CD4-positive, alpha-beta T cell treated with Interleukin-4 for 1 hour (primary cell): ENCODE results near the gene FFAR2.

ENCODE experiments used
- DNase-seq, 2 donors: peaks; one replicate each; pipeline ENCODE4 v3.0.0-alpha.2; 2020 to 2022

Gene FFAR2

DNA sequence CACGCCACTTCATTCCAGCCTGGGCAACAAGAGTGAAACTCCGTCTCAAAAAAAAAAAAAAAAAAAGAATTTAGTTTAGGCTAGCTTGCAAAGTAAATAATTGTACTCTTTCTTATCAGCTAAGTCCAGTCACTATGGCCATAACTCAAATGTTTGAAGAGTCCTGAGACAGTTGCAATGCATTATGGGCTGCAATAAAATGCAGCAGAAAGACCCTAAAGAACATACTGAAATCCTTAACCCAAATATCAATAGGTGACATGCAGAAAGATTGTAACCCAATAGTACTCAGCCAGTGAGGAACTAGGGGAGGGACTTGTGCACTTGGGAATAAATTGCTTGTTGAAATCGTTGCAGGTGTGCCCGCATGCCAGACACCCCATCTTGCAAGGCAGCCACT is 20.9 kb upstream of the FFAR2 start:
- DNase-seq = no peak

DNA sequence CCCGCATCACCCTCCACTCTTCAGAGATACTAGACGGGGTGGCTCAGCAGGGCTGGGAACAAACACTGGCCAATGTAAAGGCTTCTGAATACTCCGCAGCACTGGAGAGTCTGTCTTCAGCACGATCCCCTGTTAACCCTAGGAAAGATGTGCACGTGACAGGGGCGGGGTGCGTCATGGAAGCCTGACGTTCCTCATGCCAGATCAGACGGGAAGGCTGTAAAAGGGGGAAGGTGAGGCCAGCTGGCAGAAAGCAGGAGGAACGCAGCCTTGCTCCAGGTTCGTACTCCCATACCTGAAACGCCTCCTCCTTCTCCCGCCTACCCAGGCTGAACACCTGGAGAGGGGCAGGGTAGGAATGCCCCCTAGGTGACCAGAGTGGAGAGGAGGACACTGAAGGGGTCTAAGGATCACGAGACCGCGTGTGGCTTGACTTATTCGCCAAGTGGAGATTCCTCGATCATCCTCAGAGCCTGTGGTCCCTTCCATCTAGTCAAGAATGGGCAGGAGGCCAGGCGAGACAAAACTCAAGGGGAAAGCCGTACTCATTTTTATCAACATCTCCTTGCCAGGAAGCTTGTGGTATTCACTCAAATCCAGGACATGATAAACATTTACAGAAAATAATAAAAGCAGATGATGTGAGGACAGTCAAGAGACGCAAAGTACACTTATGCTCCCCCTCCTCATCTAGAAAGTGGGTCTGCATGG is 18.2 kb upstream of the FFAR2 start:
- no peak for DNase-seq

DNA sequence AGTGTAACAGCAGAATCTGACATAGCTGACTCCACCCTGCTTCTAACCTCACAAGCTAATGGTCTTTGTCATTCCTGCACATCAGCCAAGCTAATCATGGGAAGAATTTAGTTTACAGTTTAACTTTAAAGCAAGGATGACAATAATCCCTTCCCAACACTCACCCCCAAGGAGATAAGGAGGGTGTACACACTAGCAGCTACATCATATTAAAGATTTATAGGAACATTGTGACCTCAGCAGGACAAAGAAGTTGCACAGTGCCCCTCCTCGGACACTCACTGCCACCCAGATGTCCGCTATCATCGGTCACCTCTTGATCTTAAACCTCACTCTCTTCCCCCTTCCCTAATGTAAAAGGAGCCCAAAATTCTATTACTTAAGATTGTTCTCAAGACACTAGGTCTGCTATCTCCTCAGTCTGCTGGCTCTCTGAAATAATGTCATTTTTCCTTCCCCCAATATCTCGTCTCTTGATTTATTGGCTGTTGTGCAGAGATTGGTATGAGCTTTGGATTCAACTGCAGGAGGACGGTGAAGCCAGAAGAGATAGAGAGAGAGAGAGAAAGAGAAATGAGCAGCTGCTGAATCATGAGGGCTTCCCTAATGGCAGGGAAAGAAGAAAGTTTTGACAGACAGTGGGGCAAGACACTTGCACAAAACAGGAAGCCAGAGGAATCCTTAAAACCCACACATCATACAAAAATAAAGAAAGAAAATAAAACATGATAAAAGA is 17.5 kb upstream of the FFAR2 start:
- no peak for DNase-seq

DNA sequence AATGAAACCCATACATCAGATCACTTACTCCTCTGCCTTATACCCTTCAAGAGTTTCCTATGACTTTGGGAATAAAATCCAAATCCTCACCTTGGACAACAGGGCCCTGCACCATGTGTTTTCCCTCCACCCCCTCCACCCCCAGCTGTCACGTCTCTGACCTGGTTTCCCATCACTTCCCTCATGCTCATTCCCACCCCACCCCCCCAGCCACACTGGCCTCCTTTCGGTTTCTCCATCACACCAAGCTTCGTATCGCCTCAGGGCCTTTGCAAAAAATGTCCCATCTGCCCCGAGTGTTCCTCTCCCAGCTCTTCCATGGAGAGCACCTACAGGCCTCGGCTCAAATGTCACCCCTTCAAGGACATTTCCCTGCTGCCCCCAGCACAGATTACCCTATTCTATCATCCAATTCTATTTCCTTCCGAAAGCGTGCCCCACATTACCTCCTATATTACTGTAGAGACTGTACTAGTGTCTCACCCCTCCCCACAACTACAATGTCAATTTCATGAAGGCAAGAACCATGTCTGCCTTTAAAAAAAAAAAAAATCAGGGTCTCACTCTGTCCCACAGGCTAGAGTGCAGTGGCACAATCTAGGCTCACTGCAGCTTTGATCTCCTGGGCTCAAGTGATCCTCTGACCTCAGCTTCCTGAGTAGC is 16.8 kb upstream of the FFAR2 start:
- DNase-seq = no peak

DNA sequence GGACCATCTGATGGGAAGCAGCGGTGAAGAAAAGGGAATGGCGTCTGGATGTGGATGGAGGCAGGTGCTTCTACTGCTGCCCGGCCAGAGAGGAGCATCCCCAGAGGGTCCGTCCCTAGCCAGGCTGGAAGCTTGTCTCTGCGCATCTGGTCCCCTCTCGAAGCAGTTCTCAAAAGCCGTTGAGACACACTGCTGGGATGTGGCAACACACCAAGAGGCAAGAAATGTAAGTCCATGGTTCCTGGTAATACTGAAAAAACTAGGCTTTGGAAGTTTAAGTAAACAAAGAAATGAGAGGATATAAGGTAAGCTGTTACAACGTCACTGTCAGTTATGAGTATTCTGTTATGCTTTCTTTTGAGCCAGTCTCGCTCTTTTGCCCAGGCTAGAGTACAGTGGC is 15.1 kb upstream of the FFAR2 start:
- DNase-seq = no peak

DNA sequence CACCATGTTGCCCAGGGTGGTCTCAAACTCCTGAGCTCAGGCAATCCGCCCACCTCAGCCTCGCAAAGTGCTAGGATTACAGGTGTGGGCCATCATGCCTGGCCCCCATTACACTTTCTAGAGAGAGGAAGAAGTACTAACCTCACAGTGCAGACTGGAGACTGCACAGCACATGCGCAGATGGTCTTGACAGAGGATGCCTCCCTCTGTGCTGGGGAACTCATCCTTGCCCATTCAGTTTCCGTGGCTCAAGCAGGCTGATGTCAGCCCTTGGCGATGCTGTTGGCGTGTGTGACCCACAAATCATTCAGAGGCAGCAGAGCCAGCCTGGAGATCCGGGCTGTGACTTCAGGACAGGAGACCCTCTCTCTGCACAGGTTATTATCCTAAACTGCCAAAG is 14.6 kb upstream of the FFAR2 start:
- no peak for DNase-seq

DNA sequence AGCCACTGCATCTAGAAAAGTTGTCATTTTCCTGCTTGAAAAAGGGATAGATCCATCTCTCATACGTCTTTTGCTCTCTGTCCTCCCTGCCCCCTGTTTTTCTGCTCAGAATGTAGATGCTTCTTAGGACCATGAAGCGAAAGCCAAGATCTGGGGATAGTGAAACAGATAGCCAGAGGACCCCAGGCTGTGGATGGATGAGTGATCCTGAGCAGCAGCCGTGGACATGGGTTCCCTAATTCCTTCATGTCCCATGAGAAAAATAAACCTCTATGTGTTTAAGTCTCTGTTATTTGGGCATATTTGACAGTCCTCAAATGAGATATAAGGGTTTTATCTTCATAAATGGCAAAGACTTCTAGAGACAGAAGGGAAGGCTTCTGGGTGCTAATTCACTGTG is 12.2 kb upstream of the FFAR2 start:
- DNase-seq = no peak

DNA sequence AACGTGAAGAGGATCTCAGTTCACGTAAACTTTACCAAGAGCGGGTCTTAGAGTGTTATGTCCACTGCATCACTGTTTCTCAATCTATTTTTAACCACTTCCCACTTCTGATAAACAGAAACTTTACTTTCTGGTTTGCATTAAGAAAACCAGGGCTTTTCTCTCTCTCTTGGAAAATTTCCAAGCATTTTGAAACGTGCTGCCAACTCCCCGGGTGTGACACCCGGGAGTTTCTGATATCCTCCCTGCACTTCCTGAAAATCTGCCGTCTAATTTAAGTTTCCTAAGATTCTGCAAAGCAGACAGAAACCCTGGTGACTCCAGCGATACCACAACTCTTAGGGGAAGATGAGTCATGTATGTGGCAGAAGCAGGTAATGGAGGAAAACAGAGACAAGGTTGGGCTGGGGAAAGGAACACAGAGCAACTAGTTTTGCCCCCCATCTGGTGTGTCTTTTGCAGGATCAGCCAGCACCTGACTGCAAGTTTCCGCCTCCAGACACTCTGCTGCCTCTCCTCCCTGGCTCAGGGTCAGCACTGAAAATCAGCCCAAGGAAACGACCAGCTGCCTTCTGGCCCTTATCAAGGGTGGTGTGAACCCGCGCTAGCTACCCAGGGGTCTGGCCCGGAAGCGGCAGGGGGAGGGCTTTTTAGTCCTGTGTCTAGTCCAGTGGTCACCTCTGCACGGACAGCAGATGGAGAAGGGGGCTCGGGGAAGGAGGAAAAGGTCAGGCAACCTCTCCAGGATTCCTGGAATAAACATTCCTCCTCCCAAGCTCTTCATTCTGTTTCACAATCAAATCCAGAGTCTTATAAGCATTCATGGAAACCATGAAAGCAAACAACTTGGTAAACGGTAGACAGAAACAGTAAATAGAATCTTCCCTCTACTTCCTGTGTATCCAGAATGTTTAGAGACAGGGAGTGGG is 11.3 kb upstream of the FFAR2 start:
- peak; percentile 19 to 70 for DNase-seq

DNA sequence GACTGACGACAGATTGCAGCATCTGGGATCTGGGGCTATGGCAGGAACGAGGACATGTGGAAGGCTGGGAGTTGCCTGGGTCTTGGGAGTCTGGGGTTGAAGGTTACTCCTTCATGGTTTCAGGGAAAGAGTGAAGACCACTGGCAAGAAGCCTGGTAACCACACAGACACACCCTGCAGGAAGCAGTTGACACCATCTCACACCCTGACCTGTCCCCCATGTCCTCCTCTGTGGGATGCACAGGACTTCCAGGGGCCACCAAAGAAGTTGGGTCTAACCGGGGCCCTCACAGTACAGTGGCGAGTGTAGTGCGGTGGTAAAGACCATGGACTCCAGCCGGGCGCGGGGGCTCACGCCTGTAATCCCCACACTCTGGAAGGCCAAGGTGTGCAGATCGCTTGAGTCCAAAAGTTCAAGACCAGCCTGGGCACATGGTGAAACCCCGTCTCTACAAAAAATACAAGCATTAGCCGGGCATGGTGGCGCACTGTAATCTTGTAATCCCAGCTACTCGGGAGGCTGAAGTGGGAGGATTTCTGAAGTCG is 10.6 kb upstream of the FFAR2 start:
- no peak for DNase-seq

DNA sequence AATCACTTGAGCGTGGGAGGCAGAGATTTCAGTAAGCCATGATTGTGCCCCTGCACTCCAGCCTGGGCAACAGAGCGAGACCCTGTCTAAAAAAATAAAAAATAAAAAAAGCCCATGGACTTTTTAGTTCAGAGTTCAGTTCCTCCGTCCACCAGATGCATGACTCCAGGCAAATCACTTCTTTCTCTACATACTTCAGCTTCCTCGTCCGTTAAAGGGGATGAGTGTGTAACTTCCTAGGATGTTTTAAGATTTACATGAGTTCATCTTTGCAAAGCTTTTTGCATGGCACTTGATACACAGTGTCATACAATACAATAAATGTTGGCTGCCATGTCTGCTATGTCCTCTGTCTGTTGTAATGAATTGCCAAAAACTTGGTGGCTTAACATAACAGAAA is 10.0 kb upstream of the FFAR2 start:
- no peak for DNase-seq

DNA sequence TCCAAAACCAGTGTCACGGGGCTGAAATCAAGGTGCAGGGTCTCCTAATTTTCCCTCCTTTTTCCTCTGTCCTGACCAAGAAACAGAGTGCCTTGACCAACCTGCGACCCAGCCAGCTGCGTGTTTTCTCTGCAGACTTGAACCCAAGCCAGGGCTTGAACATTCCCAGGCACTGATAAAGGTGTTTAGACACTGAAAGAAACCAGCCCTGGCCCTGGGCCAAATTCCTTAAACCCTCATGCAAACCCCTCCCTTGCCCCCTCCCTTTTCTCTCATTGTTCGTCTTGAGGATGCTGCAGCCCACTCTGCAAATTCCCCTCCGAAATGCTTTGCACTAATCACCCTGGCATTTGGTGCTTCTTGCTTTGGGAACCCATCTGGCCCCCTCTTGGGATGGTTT is 9.5 kb upstream of the FFAR2 start:
- DNase-seq = no peak

DNA sequence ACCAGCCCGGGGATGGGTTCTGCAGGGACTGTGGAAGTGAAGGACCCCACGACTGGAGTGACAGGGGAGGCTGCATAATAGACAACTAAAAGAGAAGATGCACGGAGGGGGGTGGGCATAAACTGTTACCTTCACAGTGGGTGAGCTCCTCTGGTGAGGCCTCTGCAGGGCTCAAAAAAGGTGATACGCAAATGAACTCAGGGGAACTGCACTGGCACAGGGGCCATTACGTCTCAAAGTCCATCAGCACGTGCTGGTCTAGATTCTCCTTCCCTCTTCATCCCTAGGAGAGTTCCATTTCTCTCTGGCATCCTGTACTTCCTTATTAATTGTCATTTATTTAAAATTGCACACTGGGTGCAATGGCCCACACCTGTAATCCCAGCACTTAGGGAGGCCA is 8.1 kb upstream of the FFAR2 start:
- DNase-seq = no peak

DNA sequence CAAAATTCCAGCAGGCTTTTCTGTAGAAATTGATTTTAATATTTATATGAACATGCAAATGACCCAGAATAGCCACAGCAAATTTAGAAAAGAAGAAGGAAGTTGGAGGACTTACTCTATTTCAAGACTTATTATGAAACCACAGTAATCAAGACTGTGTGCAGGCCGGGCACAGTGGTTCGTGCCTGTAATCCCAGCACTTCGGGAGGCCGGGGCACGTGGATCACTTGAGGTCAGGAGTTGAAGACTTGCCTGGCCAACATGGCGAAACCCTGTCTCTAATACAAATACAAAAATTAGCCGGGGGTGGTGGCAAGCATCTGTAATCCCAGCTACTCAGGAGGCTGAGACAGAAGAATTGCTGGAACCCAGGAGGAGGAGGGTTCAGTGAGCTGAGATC is 6.0 kb upstream of the FFAR2 start:
- DNase-seq = peak in 1 of 2 donors; percentile 76

DNA sequence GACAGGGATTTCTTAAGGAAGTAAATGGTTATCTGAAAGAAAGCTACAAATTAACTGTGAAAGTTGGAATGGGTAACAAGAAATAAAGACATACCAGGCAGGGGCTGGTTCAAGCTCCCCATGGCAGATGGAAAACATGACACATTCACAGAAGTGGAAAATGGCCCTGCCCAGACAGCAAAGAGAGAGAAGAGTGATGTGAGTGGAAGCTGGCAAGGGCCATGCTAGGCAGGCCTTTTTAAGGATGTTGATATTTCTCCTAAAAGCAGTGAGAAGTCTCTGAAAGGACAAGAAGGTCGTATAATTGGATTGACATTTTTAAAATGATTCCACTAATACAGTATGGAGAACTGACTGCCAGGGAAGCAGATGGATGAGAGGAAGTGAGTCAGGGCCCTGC is 3.3 kb upstream of the FFAR2 start:
- no peak for DNase-seq

DNA sequence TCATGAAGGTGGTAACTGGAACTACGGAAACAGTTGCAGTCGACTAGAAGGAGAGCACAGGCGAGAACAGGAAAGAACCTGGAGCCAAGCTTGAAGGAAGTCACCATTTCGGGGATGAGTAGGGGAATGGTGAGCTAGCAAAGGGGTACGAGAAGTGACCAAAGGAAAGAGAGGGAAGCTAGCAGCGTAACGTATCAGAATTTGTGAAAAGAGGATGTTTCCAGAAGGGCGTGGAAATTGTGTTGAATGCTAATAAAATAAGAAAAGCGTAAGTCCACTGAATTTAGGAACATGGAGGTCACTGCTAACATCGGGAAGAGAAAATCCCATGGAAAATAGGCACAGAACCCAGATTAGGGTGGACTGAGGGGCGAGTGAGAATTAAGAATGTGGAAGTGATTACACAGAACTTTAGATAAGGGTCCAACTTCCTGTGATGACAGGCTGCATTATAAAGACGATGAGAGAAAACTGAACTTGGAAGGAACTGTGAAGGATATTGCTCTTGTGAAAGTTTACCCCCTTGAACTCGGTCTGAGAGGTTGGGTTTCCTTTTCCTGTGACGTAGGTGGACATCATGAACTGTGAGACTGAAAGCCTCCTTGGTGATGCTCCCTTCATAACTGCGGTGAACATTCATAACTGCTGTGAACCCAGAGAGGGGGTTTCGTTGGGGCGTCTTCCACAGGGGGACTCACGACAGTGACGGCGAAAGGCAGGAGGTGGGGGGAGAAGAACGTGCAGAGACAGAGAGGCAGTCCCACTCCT is 2.0 kb upstream of the FFAR2 start:
- peak; percentile 62 to 70 for DNase-seq

DNA sequence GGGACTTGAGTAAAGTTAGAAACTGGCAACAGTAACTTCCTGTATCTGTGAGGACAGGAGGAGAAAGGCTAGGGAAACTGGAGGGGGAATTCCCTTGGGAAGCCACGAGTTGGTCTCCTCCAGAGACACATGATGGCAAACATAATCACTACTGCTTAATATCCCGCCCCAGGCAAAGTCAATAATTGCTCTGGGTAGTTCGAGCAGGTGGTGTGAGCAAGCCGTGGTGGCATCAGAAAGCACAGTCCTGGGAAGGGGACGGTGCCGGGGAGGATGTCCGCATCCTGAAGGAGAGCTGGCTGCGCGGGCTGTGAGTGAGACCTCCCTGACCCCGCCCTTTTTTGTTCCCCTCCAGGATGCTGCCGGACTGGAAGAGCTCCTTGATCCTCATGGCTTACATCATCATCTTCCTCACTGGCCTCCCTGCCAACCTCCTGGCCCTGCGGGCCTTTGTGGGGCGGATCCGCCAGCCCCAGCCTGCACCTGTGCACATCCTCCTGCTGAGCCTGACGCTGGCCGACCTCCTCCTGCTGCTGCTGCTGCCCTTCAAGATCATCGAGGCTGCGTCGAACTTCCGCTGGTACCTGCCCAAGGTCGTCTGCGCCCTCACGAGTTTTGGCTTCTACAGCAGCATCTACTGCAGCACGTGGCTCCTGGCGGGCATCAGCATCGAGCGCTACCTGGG is 1.4 kb downstream of the FFAR2 start:
- no peak for DNase-seq

DNA sequence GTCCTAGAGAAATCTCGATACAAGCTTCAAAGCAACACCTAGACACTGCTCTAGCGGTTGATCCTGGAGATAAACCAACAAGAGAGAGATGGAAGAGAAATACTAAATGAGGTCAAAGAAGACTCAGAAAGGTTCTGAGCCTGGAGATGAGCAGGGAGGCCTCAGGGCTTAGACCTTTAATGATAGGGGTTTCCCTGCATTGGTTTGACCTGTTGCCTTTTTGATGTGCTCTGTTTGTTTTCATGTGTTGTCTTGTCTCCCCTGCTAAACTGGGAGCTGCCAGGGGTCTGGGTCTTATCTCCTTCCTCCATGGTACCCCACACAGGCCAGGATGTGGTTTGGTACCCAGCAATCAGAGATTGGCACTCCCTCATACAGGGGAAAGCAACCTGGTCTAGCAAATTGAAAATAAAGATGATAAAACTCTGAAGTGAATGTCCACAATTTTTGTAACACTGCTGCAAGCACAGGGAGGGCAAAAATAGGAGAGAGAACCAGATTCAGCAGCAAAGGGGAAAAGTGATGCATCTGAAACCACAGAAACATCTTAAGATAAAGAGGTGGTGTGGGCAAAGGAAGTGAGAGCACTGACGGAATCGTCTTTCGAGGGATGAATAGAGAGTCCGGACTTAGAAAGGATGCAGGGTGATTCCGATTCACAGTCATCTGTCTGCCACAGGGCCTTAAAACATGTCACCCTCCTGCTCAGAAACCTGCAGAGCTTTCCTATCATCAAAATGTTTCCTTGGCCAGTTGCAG is 3.5 kb downstream of the FFAR2 start:
- peak in 1 of 2 donors; percentile 32 for DNase-seq

DNA sequence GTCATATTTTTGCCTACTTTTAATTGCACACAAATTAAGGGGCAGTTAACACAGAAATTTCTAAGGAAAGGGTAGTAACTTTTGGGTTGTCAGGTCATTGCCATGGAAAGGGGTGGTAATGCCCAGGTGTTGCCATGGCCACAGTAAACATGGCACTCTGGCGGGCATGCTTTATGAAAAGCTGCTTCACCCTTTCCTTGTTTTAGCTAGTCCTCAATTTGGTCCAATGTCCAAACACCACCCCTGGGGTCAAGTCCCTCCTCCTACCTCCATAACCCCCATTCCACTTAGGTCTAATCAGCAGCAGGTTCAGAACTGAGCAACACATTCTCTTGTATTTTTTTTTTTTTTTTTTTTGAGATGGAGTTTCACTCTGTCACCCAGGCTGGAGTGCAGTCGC is 6.6 kb downstream of the FFAR2 start:
- no peak for DNase-seq

DNA sequence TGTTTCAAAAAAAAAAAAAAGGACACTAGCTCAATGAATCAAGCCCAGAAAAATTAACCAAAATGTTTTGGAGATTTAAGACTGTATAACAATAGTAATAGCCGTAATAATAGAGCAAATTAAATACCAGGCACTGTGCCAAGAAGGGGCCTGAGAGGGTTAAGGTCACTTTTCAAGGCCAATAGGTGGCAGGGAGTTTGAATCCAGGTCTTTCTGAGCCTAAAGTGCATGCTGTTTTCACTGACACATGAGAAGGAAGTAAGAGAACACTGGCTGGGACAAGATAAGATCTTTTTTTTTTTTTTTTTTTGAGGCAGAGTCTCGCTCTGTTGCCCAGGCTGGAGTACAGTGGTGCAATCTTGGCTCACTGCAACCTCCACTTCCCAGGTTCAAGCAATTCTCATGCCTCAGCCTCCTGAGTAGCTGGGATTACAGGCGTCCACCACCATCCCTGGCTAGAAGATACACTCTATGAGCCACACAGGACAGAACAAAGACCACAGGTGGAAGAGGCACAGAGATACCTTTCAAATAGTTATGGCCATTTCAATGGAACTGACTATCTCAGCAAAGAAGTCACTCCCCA is 7.7 kb downstream of the FFAR2 start:
- DNase-seq = no peak

DNA sequence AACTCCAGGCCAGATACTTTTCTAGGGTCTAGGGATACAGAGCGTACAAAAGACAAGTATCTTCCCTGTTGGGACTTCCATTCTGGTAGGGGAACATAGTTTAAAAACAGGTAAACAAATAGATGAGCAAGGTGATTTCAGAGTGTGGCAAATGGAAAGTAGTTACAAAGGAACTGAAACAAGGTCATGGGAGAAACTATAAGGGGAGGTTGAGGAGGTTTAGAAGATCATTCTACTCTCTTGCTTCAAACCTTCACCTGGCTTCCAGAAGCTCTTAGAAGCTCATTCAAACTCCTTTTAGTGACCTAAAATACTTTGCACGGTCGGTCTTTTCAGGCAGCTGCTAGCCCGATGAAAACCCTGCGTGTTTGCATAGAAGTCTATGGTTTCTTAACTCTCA is 9.1 kb downstream of the FFAR2 start:
- DNase-seq = no peak
